Smooth muscle cell (in vitro differentiated cells): ENCODE measurements around the gene SLC7A1. TPM values are rescaled to one million over a fixed set of nuclear protein-coding genes. Genes with fewer than 3 reads are reported as not detected.
A peak's percentile ranks its signal among the peaks of the same experiment; 100 is the strongest.

Source experiments
- DNase-seq: peaks from one replicate; lab custom pipeline; 2025; ENCODE audit not compliant: unreplicated experiment; lab: John Stamatoyannopoulos, UW
- H2AFZ ChIP-seq: fragments of 200-600 bp; sonication (generic); 2 replicates; pipeline ENCODE4 v1.6.0; 2016; ENCODE audit warnings: antibody characterized with exemption, low read depth, mild to moderate bottlenecking
- H3F3A ChIP-seq: fragments of 200-600 bp; sonication (generic); 2 replicates; pipeline ENCODE4 v1.6.0; 2017; ENCODE audit warnings: antibody characterized with exemption, low read depth
- H3K27ac ChIP-seq: fragments of 200-600 bp; sonication (generic); 2 replicates; pipeline ENCODE4 v1.5.1; 2016; ENCODE audit warnings: low read depth, mild to moderate bottlenecking
- H3K27me3 ChIP-seq: fragments of 200-600 bp; sonication (generic); 2 replicates; pipeline ENCODE4 v1.6.1; 2016; ENCODE audit warnings: low read depth, mild to moderate bottlenecking
- H3K36me3 ChIP-seq: fragments of 200-600 bp; sonication (generic); 2 replicates; pipeline ENCODE4 v1.5.1; 2016; ENCODE audit warnings: low read depth
- H3K4me1 ChIP-seq: fragments of 200-600 bp; sonication (generic); 2 replicates; pipeline ENCODE4 v1.5.1; 2016; ENCODE audit warnings: low read depth
- H3K4me2 ChIP-seq: fragments of 200-600 bp; sonication (generic); 2 replicates; pipeline ENCODE4 v1.6.0; 2016; ENCODE audit warnings: mild to moderate bottlenecking
- H3K4me3 ChIP-seq: fragments of 200-600 bp; sonication (generic); 2 replicates; pipeline ENCODE4 v1.5.1; 2016; ENCODE audit warnings: mild to moderate bottlenecking
- H3K79me2 ChIP-seq: fragments of 200-600 bp; sonication (generic); 2 replicates; pipeline ENCODE4 v1.6.0; 2016; ENCODE audit warnings: low read depth, mild to moderate bottlenecking
- H3K9ac ChIP-seq: fragments of 200-600 bp; sonication (generic); 2 replicates; pipeline ENCODE4 v1.6.0; 2016; ENCODE audit warnings: low read depth
- H3K9me3 ChIP-seq: fragments of 200-600 bp; sonication (generic); replicated peaks from 2 replicates; pipeline ENCODE4 v1.5.1; 2016; ENCODE audit warnings: low read depth
- H4K20me1 ChIP-seq: fragments of 200-600 bp; sonication (generic); 2 replicates; pipeline ENCODE4 v1.6.0; 2016; ENCODE audit warnings: low read depth
- CTCF ChIP-seq: fragments of 200-600 bp; sonication (generic); IDR thresholded peaks from 2 replicates; pipeline ENCODE4 v1.5.1; 2017; ENCODE audit warnings: borderline replicate concordance, mild to moderate bottlenecking, antibody characterized with exemption; ENCODE audit not compliant: insufficient read depth, poor library complexity, severe bottlenecking
- WGBS: methylation state at CpG from one replicate; pipeline ENCODE4 v1.1.7; 2016; ENCODE audit warnings: low lambda C conversion rate; 5-methylcytosine and 5-hydroxymethylcytosine counted together
- polyA plus RNA-seq: library from polyadenylated mRNA; unstranded; fragments of >200 nt; fragmentation: Nextera tagmentation; extraction: Ambion mirVana; gene quantifications from 2 replicates; pipeline ENCODE4 v1.2.1, GENCODE V29; 2016
- total RNA-seq: library from RNA; depleted of rRNA; stranded (reverse); fragments of >200 nt; gene quantifications from 2 replicates; pipeline ENCODE4 v1.2.3, GENCODE V29; 2014

Gene SLC7A1
- total and polyA plus RNA-seq, 2 experiments from 2014 or later, result 7.9 to 36.6 TPM

- Histone ChIP-seq H3K36me3 (no peaks in the 10 kb centered on the region), H3F3A (no peaks in the 10 kb centered on the region), H3K4me3 (no peak overlapping the region), H2AFZ (no peak overlapping the region), H3K4me1 (no peaks in the 10 kb centered on the region), H3K9me3 (no peaks in the 10 kb centered on the region), H3K4me2 (no peak overlapping the region), H3K79me2 (no peaks in the 10 kb centered on the region), H4K20me1 (no peaks in the 10 kb centered on the region), H3K9ac (no peak overlapping the region), H3K27me3 (peaks cover 11% of the 10 kb centered on the region), H3K27ac (no peak overlapping the region)
- no peak for DNase-seq
- no peak for TF ChIP-seq CTCF
- WGBS, result 89% methylated on average over 3 of the region's 3 CpGs
These were observed 119.4 kb downstream of the SLC7A1 start for GRCh38 chr13:29476046-29476445.

DNA sequence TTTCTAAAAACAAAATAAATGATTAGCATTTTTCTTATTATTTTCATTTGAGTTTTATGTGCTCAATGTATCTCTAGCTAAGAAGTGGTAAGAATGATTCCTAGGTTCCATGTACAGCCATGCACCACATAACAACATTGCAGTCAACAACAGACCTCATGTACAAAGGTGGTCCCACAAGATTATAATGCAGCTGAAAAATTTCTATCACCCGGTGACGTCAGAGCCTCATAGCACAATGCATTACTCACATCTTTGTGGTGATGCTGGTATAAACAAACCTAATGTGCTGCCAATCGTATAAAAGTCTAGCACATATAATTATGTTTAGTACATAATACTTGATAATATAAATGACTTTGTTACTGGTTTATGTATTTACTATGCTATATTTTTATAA is 120.5 kb downstream of the SLC7A1 start:
- TF ChIP-seq CTCF, result no peak
- DNase-seq, result no peak
- no peak overlapping the region for H2AFZ ChIP-seq
- H3K36me3 ChIP-seq, result no peaks in the 10 kb centered on the region
- no peak overlapping the region for H3K4me2 ChIP-seq
- WGBS, result 62% methylated on average over 3 of the region's 3 CpGs
- peaks cover 11% of the 10 kb centered on the region for H3K27me3 ChIP-seq
- H3K79me2 ChIP-seq, result no peaks in the 10 kb centered on the region
- H3F3A ChIP-seq, result no peaks in the 10 kb centered on the region
- no peak overlapping the region for H3K9ac ChIP-seq
- H3K4me1 ChIP-seq, result no peaks in the 10 kb centered on the region
- H3K4me3 ChIP-seq, result no peak overlapping the region
- no peaks in the 10 kb centered on the region for H4K20me1 ChIP-seq
- no peaks in the 10 kb centered on the region for H3K9me3 ChIP-seq
- H3K27ac ChIP-seq, result no peak overlapping the region

DNA sequence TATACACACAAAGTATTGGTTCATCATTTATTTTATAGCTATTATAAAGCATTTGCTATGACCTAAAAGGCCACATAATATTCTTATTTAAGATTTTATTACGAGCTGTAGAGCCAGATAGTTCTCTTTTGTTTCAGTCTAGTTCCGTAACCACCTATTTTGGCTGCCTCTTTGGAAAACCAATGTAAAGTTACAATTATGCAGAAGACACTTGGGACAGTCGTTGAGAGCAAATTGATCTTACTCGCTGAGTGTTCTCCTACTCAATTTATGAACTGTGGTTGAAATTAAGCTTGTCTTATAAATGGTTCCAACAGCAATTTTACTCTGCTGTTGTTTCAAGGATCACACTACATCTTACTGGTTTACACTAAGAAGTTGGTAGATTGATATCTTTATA is 122.3 kb downstream of the SLC7A1 start:
- Histone ChIP-seq H3K9me3 (no peaks in the 10 kb centered on the region), H3K4me2 (no peak overlapping the region), H3K36me3 (no peaks in the 10 kb centered on the region), H3K27me3 (peaks cover 8% of the 10 kb centered on the region), H3K4me1 (no peaks in the 10 kb centered on the region), H4K20me1 (no peaks in the 10 kb centered on the region), H3K4me3 (no peak overlapping the region), H3K9ac (no peak overlapping the region), H3K79me2 (no peaks in the 10 kb centered on the region), H3F3A (no peaks in the 10 kb centered on the region), H3K27ac (no peak overlapping the region), H2AFZ (no peak overlapping the region)
- WGBS, result 80% methylated on average over 4 of the region's 4 CpGs
- DNase-seq, result no peak
- no peak for TF ChIP-seq CTCF

- no peaks in the 10 kb centered on the region for H4K20me1 ChIP-seq
- 47% methylated on average over 6 of the region's 6 CpGs for WGBS
- H3F3A ChIP-seq, result no peaks in the 10 kb centered on the region
- no peak overlapping the region for H3K27ac ChIP-seq
- no peak overlapping the region for H3K4me3 ChIP-seq
- no peak overlapping the region for H2AFZ ChIP-seq
- TF ChIP-seq CTCF, result peak; percentile 96
- H3K9me3 ChIP-seq, result no peaks in the 10 kb centered on the region
- H3K79me2 ChIP-seq, result no peaks in the 10 kb centered on the region
- H3K27me3 ChIP-seq, result peaks cover under 1% of the 10 kb centered on the region
- H3K4me1 ChIP-seq, result no peaks in the 10 kb centered on the region
- no peaks in the 10 kb centered on the region for H3K36me3 ChIP-seq
- no peak overlapping the region for H3K9ac ChIP-seq
- no peak for DNase-seq
- H3K4me2 ChIP-seq, result no peak overlapping the region
These were observed 123.0 kb downstream of the SLC7A1 start for GRCh38 chr13:29472332-29472961.
